ENCODE results near the gene GHRL. TPM values are rescaled to one million over a fixed set of nuclear protein-coding genes. Genes with fewer than 3 reads are reported as not detected.

The GHRL gene
- total and polyA plus RNA-seq, 2 of the 4 experiments (the other 2 are of a cell fraction) = 0.27 TPM; not detected in 1

- Histone ChIP-seq H2BK120ac (ENCODE audit: low read depth, low read length) (no peak overlapping the region), H3K4ac (ENCODE audit: low read depth, low read length) (no peak overlapping the region), H2BK5ac (ENCODE audit: low read depth, low read length, poor library complexity, severe bottlenecking) (no peak overlapping the region), H3K4me1 (ENCODE audit: control insufficient read depth, insufficient read depth, low read length) (no peaks in the 10 kb centered on the region), H3K56ac (ENCODE audit: extremely low read depth, insufficient read depth, low read length) (no peak overlapping the region), H3K36me3 (ENCODE audit: control insufficient read depth, insufficient read depth, low read length) (peaks cover 78% of the 10 kb centered on the region), H3K79me1 (ENCODE audit: low read depth in 1 of 2, low read length in 2 of 2) (peaks cover 17 to 42% of the 10 kb centered on the region in 2 experiments), H3K14ac (replicated peaks; ENCODE audit: low read depth, low read length) (no peak overlapping the region), H3K4me2 (ENCODE audit: low read depth, low read length) (no peak overlapping the region), H4K20me1 (ENCODE audit: insufficient read depth, low read length) (peaks cover 32% of the 10 kb centered on the region), H3K27ac (ENCODE audit: insufficient read depth, low read length) (no peak overlapping the region), H4K91ac (ENCODE audit: insufficient read depth, low read depth, low read length) (no peak overlapping the region), H4K5ac (ENCODE audit: low read depth, low read length) (no peak overlapping the region), H3K23ac (ENCODE audit: low read depth, low read length) (no peak overlapping the region), H3K27me3 (ENCODE audit: control insufficient read depth, insufficient read depth, low read length) (no peaks in the 10 kb centered on the region), H2AK5ac (ENCODE audit: low read depth, low read length) (no peak overlapping the region), H3K9ac (ENCODE audit: low read depth, low read length) (no peak overlapping the region), H2AFZ (replicated peaks; ENCODE audit: low read length, poor library complexity) (no peak overlapping the region), H2AK9ac (replicated peaks; ENCODE audit: low read depth, low read length, poor library complexity) (no peak overlapping the region), H2BK20ac (ENCODE audit: low read depth, low read length) (no peak overlapping the region), H3K9me1 (ENCODE audit: insufficient read depth, low read length) (peaks cover 8% of the 10 kb centered on the region; the same call in 1 of the 2 replicates), H3K9me3 (ENCODE audit: control insufficient read depth, insufficient read depth, low read length) (no peaks in the 10 kb centered on the region), H2BK15ac (ENCODE audit: low read depth, low read length) (no peak overlapping the region), H4K8ac (ENCODE audit: low read depth in 2 of 2, low read length in 2 of 2) (no peak overlapping the region), H3K18ac (ENCODE audit: low read depth, low read length) (no peak overlapping the region), H3K4me3 (ENCODE audit: insufficient read depth, low read depth, low read length) (no peak overlapping the region)
- 100% methylated on average over 7 of the region's 9 CpGs; no CpG with 5 or more reads in 1 of the 2 experiments for WGBS, 2 experiments (ENCODE audit: extremely low coverage in 2 of 2, insufficient read length in 1 of 2)
- TF ChIP-seq MAZ (IDR thresholded peaks at IDR 0.05; ENCODE audit: borderline replicate concordance, low read depth, low read length) (no peak), RAD21 (IDR thresholded peaks at IDR 0.05; ENCODE audit: low read length) (no peak), NFE2L2 (IDR thresholded peaks at IDR 0.05; ENCODE audit: low read depth, low read length) (no peak), FOS (IDR thresholded peaks at IDR 0.05; ENCODE audit: low read depth, low read length) (no peak), RFX5 (IDR thresholded peaks at IDR 0.05; ENCODE audit: low read depth, low read length) (no peak), MAFK (IDR thresholded peaks at IDR 0.05; ENCODE audit: low read depth, low read length) (no peak), POLR2A (IDR thresholded peaks at IDR 0.05; ENCODE audit: low read depth, low read length) (no peak), ELK1 (IDR thresholded peaks at IDR 0.05; ENCODE audit: borderline replicate concordance, low read depth, low read length) (no peak), RCOR1 (IDR thresholded peaks at IDR 0.05; ENCODE audit: insufficient replicate concordance, low read length) (no peak), MXI1 (IDR thresholded peaks at IDR 0.05; ENCODE audit: borderline replicate concordance, low read depth, low read length) (no peak), SMC3 (IDR thresholded peaks at IDR 0.05; ENCODE audit: low read depth, low read length) (no peak), CEBPB (IDR thresholded peaks at IDR 0.05; ENCODE audit: low read depth, low read length) (no peak)
- DNase-seq (no peak), ATAC-seq (ENCODE audit: low read depth) (no peak)
- intact Hi-C loops (cut with micrococcal nuclease) (no loop called here), dilution Hi-C loops (cut with HindIII; ENCODE audit: low sequenced_read_pairs, unreplicated experiment) (no loop called here), in situ Hi-C loops (cut with MboI; ENCODE audit: low sequenced_read_pairs) (no loop called here)
- CTCF ChIA-PET = no interaction called here
- BruUV-seq (replicated peaks) = no TSS peak
- POLR2A ChIA-PET (ENCODE audit: unreplicated experiment) = no interaction called here
Observed at GRCh38 chr3:10303105-10303504, 10.4 kb upstream of the GHRL start.

Measured in IMR-90 (cell line).